ENCODE data around the gene ITGB3BP. TPM values are rescaled to one million over a fixed set of nuclear protein-coding genes. Genes with fewer than 3 reads are reported as not detected.

Gene ITGB3BP
- total and polyA plus RNA-seq, 2 of the 8 experiments (the other 6 are each of a cell fraction or from before 2014, with no cell fraction given) = 17.6 to 49.1 TPM

- no peak for TF ChIP-seq NANOG (IDR thresholded peaks at IDR 0.05; ENCODE audit: insufficient read depth, low read depth, low read length, poor library complexity, severe bottlenecking)
- TF ChIP-seq EGR1 (IDR thresholded peaks at IDR 0.05; ENCODE audit: borderline replicate concordance, low read depth, low read length) = no peak
Observed at GRCh38 chr1:63401945-63402344, 121.1 kb downstream of the ITGB3BP start (continued).

Small RNA genes lying within 50 kb of the gene (small RNA-seq; reads per million reads assigned to genes)
- gene RF02105 (ENCODE audit: insufficient read depth) = not detected
- gene RF02106 (ENCODE audit: insufficient read depth) = not detected
- not detected for gene RF02107 (ENCODE audit: insufficient read depth)
- gene RF02108 (ENCODE audit: insufficient read depth) = not detected
- gene RF02109 (ENCODE audit: insufficient read depth) = not detected
- not detected for gene RF02110 (ENCODE audit: insufficient read depth)
- not detected for gene RN7SL488P (ENCODE audit: insufficient read depth)
- gene RNU7-123P (ENCODE audit: insufficient read depth) = not detected

Other genes starting within 250 kb of the ITGB3BP start
- gene FOXD3, start 200.7 kb downstream of the ITGB3BP start, total RNA-seq (2021; fragmentation: NEBNext Ultra II Directional; extraction: Animal tissue kit (Norgen Biotek cat#: 25700)) = 33.7 and 35.8 TPM in 2 replicates
- 8.7 and 12.8 TPM in 2 replicates for gene FOXD3, start 200.7 kb downstream of the ITGB3BP start, polyA plus RNA-seq (2011; rRNA removed)
- gene ALG6, start 155.6 kb downstream of the ITGB3BP start, total RNA-seq (2021; fragmentation: NEBNext Ultra II Directional; extraction: Animal tissue kit (Norgen Biotek cat#: 25700)) = 25.1 and 26.8 TPM in 2 replicates
- gene ALG6, start 155.6 kb downstream of the ITGB3BP start, polyA plus RNA-seq (2011; rRNA removed) = 8.4 and 17.8 TPM in 2 replicates
- 2.5 and 3.1 TPM in 2 replicates for gene EFCAB7, start 300 bp upstream of the ITGB3BP start, total RNA-seq (2021; fragmentation: NEBNext Ultra II Directional; extraction: Animal tissue kit (Norgen Biotek cat#: 25700))
- 0.55 and 1.1 TPM in 2 replicates for gene EFCAB7, start 300 bp upstream of the ITGB3BP start, polyA plus RNA-seq (2011; rRNA removed)
- 60.2 and 65.4 TPM in 2 replicates for gene PGM1, start 70.2 kb upstream of the ITGB3BP start, total RNA-seq (2021; fragmentation: NEBNext Ultra II Directional; extraction: Animal tissue kit (Norgen Biotek cat#: 25700))
- gene PGM1, start 70.2 kb upstream of the ITGB3BP start, polyA plus RNA-seq (2011; rRNA removed) = 33.0 and 37.4 TPM in 2 replicates

All from H1 (cell line).